Measurements from ENCODE around the gene PHKA1. TPM values are rescaled to one million over a fixed set of nuclear protein-coding genes. Genes with fewer than 3 reads are reported as not detected.

Gene PHKA1
- total RNA-seq, 1 donor from 2014 or later = 4.0 TPM

DNA sequence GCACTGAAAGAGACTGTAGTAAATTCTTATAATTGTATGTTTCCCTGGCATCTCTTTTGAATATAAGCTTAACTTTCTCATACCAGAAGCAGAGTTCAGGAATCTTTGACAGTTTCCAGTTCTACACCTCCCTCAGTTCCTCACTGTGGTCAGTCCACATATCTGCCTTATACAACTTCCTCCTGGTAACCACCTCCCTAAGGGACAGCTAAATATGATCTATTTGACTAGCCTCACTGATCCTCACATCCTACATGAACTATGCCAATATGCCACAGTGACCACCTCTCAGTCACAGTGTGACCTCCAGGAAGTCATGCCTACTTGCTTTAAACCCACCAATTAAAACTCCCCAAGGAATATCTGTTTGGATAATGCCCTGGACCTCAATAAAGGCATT is 89.9 kb downstream of the PHKA1 start:
- Mint-ChIP-seq H3K27ac (ENCODE audit: unreplicated experiment) (no peak overlapping the region), H3K36me3 (ENCODE audit: low read depth, unreplicated experiment) (no peaks in the 10 kb centered on the region), H3K4me3 (ENCODE audit: unreplicated experiment) (no peak overlapping the region), H3K4me1 (ENCODE audit: unreplicated experiment) (no peaks in the 10 kb centered on the region), H3K27me3 (ENCODE audit: unreplicated experiment) (no peaks in the 10 kb centered on the region), H3K9me3 (ENCODE audit: unreplicated experiment) (no peaks in the 10 kb centered on the region)
- TF ChIP-seq, protein P1, sequence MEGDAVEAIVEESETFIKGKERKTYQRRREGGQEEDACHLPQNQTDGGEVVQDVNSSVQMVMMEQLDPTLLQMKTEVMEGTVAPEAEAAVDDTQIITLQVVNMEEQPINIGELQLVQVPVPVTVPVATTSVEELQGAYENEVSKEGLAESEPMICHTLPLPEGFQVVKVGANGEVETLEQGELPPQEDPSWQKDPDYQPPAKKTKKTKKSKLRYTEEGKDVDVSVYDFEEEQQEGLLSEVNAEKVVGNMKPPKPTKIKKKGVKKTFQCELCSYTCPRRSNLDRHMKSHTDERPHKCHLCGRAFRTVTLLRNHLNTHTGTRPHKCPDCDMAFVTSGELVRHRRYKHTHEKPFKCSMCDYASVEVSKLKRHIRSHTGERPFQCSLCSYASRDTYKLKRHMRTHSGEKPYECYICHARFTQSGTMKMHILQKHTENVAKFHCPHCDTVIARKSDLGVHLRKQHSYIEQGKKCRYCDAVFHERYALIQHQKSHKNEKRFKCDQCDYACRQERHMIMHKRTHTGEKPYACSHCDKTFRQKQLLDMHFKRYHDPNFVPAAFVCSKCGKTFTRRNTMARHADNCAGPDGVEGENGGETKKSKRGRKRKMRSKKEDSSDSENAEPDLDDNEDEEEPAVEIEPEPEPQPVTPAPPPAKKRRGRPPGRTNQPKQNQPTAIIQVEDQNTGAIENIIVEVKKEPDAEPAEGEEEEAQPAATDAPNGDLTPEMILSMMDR (IDR thresholded peaks at IDR 0.05; ENCODE audit: unreplicated experiment) = no peak
- DNase-seq (ENCODE audit: low spot score) = no peak

DNA sequence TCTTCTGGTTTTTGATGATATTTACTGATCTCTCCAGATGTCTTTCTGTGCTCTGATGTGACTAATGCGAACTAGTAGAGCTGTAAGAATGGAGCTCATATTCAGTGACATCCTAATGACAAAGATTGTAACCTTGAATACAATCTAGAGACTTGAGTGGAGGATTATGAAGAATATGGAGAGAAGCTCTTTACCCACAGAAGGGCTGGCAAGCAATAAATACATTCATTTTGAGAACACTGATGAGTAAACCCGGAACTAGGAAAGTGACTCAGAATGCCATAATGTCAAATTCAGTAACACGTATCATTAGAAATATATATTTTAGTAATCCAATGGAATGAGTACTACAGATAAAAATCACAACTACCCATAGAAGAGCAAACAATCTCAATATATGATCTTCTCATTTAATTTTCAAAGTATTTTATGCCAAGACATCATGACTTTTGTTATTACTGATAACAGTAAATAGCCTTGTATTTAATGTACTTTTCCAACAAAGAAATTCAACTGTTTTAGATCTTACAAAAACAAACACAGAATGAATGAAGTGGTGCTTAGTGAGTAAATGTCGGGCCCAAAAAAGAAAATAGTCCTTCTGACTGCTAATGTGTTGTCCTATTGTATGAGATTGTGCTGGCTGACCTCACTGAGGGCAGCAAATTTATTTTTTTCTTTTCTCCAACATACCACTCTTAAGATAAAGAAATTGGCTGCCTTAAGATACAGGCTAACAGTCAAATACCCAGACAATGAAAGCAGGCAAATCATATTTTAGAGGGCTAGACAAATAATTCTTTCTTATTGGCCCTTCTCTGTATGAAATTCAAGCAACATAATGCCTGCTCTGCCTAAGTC is 92.3 kb downstream of the PHKA1 start:
- H3K27ac Mint-ChIP-seq (ENCODE audit: unreplicated experiment) = no peak overlapping the region
- TF ChIP-seq, protein P1 (IDR thresholded peaks at IDR 0.05; ENCODE audit: unreplicated experiment) = no peak
- H3K4me3 Mint-ChIP-seq (ENCODE audit: unreplicated experiment) = no peak overlapping the region
- no peaks in the 10 kb centered on the region for H3K4me1 Mint-ChIP-seq (ENCODE audit: unreplicated experiment)
- no peak for DNase-seq (ENCODE audit: low spot score)
- no peaks in the 10 kb centered on the region for H3K27me3 Mint-ChIP-seq (ENCODE audit: unreplicated experiment)
- no peaks in the 10 kb centered on the region for H3K36me3 Mint-ChIP-seq (ENCODE audit: low read depth, unreplicated experiment)
- H3K9me3 Mint-ChIP-seq (ENCODE audit: unreplicated experiment) = no peaks in the 10 kb centered on the region

DNA sequence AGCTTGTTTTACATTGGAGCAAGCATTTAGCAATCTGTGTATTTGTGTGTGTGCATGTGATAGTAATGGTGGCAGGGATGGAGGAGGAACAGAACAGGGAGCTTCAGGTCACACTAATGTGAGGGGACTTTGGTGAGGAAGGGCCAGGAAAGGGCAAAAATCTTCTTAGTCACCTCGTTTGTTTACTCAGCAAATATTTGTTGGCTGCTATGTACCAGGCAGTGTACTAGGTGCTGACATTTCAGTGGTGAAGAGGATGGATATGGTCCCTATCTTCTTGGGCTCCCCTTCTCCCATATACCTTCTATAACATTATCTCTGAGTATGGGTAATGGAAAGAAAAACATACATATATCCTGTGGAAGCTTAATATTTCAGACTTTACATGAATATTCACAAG is 92.9 kb downstream of the PHKA1 start:
- Mint-ChIP-seq H3K27ac (ENCODE audit: unreplicated experiment) (no peak overlapping the region), H3K36me3 (ENCODE audit: low read depth, unreplicated experiment) (no peaks in the 10 kb centered on the region), H3K4me1 (ENCODE audit: unreplicated experiment) (no peaks in the 10 kb centered on the region), H3K9me3 (ENCODE audit: unreplicated experiment) (no peaks in the 10 kb centered on the region), H3K27me3 (ENCODE audit: unreplicated experiment) (no peaks in the 10 kb centered on the region), H3K4me3 (ENCODE audit: unreplicated experiment) (no peak overlapping the region)
- no peak for DNase-seq (ENCODE audit: low spot score)
- TF ChIP-seq, protein P1 (IDR thresholded peaks at IDR 0.05; ENCODE audit: unreplicated experiment) = no peak

GRCh38 chrX:72620550-72621145 is 93.5 kb downstream of the PHKA1 start:
- DNase-seq (ENCODE audit: low spot score) = no peak
- no peaks in the 10 kb centered on the region for H3K36me3 Mint-ChIP-seq (ENCODE audit: low read depth, unreplicated experiment)
- no peaks in the 10 kb centered on the region for H3K4me1 Mint-ChIP-seq (ENCODE audit: unreplicated experiment)
- H3K4me3 Mint-ChIP-seq (ENCODE audit: unreplicated experiment) = no peak overlapping the region
- TF ChIP-seq, protein P1 (IDR thresholded peaks at IDR 0.05; ENCODE audit: unreplicated experiment) = no peak
- H3K27ac Mint-ChIP-seq (ENCODE audit: unreplicated experiment) = no peak overlapping the region
- H3K9me3 Mint-ChIP-seq (ENCODE audit: unreplicated experiment) = no peaks in the 10 kb centered on the region
- no peaks in the 10 kb centered on the region for H3K27me3 Mint-ChIP-seq (ENCODE audit: unreplicated experiment)

DNA sequence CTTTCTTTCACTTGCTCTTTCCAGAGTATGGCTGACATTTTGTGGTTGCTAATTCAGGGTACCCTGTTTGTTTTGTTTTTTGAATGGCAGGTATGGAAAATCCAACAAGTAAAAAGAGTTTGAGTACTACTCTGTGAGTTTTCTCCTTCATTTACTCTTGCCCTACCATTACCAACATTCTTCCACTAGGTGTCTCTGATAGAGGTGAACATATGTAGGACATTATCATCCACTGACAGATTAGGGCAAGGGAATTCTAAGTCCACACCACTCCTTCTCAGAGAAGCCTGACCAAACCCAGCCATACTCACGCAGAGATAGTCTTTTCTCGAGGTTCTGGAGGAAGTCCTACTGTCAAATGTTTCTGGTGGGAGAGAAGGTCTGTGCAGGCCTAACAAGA is 104.8 kb downstream of the PHKA1 start:
- Mint-ChIP-seq H3K4me3 (ENCODE audit: unreplicated experiment) (no peak overlapping the region), H3K36me3 (ENCODE audit: low read depth, unreplicated experiment) (no peaks in the 10 kb centered on the region), H3K27ac (ENCODE audit: unreplicated experiment) (no peak overlapping the region), H3K9me3 (ENCODE audit: unreplicated experiment) (no peaks in the 10 kb centered on the region), H3K27me3 (ENCODE audit: unreplicated experiment) (no peaks in the 10 kb centered on the region), H3K4me1 (ENCODE audit: unreplicated experiment) (no peaks in the 10 kb centered on the region)
- TF ChIP-seq, protein P1 (IDR thresholded peaks at IDR 0.05; ENCODE audit: unreplicated experiment) = no peak
- DNase-seq (ENCODE audit: low spot score) = no peak
